Measurements from ENCODE around the gene PPP1R17. TPM values are rescaled to one million over a fixed set of nuclear protein-coding genes. Genes with fewer than 3 reads are reported as not detected.

The PPP1R17 gene
- total and polyA plus RNA-seq, 4 donors: not detected

DNA sequence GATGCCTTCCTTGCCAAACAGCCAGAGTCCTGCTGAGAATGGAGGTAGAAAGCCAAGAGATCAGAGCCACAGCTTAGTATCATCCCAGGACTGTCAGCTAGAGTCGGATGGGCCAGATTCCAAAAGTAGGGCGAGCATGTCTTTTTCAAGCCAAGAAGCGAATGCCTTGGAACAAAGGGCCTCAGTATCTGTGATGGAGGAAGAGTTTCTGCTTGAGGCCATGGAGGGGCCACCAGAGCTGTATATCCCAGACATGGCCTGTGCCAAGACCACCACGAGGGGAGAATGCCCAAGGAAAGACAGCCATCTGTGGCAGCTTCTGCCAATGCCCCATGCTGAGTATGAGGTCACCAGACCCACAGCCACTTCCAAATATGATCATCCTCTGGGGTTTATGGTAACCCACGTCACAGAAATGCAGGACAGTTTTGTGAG, 44.3 kb upstream of the PPP1R17 start:
- TF ChIP-seq MAX (IDR thresholded peaks at IDR 0.05): no peak
- no peak for TF ChIP-seq CTCF (IDR thresholded peaks at IDR 0.05; ENCODE audit: low read depth, low read length, missing input control)
- no peak for TF ChIP-seq FOXA1 (IDR thresholded peaks at IDR 0.05)
- TF ChIP-seq SP1 (IDR thresholded peaks at IDR 0.05): no peak
- TF ChIP-seq NR2F2 (IDR thresholded peaks at IDR 0.05): no peak
- no peak for TF ChIP-seq ATF3 (IDR thresholded peaks at IDR 0.05)
- TF ChIP-seq, protein P1, sequence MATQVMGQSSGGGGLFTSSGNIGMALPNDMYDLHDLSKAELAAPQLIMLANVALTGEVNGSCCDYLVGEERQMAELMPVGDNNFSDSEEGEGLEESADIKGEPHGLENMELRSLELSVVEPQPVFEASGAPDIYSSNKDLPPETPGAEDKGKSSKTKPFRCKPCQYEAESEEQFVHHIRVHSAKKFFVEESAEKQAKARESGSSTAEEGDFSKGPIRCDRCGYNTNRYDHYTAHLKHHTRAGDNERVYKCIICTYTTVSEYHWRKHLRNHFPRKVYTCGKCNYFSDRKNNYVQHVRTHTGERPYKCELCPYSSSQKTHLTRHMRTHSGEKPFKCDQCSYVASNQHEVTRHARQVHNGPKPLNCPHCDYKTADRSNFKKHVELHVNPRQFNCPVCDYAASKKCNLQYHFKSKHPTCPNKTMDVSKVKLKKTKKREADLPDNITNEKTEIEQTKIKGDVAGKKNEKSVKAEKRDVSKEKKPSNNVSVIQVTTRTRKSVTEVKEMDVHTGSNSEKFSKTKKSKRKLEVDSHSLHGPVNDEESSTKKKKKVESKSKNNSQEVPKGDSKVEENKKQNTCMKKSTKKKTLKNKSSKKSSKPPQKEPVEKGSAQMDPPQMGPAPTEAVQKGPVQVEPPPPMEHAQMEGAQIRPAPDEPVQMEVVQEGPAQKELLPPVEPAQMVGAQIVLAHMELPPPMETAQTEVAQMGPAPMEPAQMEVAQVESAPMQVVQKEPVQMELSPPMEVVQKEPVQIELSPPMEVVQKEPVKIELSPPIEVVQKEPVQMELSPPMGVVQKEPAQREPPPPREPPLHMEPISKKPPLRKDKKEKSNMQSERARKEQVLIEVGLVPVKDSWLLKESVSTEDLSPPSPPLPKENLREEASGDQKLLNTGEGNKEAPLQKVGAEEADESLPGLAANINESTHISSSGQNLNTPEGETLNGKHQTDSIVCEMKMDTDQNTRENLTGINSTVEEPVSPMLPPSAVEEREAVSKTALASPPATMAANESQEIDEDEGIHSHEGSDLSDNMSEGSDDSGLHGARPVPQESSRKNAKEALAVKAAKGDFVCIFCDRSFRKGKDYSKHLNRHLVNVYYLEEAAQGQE (IDR thresholded peaks at IDR 0.05): no peak
- no peak for TF ChIP-seq RXRA (IDR thresholded peaks at IDR 0.05)
- no peak for TF ChIP-seq YY1 (IDR thresholded peaks at IDR 0.05)
- TF ChIP-seq FOXA2 (IDR thresholded peaks at IDR 0.05): no peak
- no peak for TF ChIP-seq HNF4A (conservative IDR thresholded peaks at IDR 0.05)
- no peak for TF ChIP-seq RAD21 (IDR thresholded peaks at IDR 0.05)
- TF ChIP-seq GABPA (IDR thresholded peaks at IDR 0.05 in 1 of 2, conservative IDR thresholded peaks at IDR 0.05 in 1 of 2): no peak
- no peak for TF ChIP-seq HNF4G (IDR thresholded peaks at IDR 0.05)
- no peak for TF ChIP-seq JUND (IDR thresholded peaks at IDR 0.05)
- TF ChIP-seq EGR1 (IDR thresholded peaks at IDR 0.05; ENCODE audit: low read depth in 2 of 2): no peak
- TF ChIP-seq ZBTB33 (IDR thresholded peaks at IDR 0.05): no peak
- TF ChIP-seq TAF1 (conservative IDR thresholded peaks at IDR 0.05): no peak
- Histone ChIP-seq H3K9ac (ENCODE audit: low read depth in 1 of 2, low read length in 2 of 2) (no peak overlapping the region), H3K4me1 (ENCODE audit: control insufficient read depth in 4 of 4, insufficient read depth in 4 of 4, low read length in 3 of 4) (no peaks in the 10 kb centered on the region), H3K36me3 (ENCODE audit: control insufficient read depth in 4 of 4, insufficient read depth in 3 of 4, low read depth in 1 of 4, low read length in 3 of 4) (no peaks in the 10 kb centered on the region), H3K9me3 (ENCODE audit: control insufficient read depth in 4 of 4, low read length in 3 of 4) (no peaks in the 10 kb centered on the region), H3K27me3 (ENCODE audit: control insufficient read depth in 4 of 4, insufficient read depth in 4 of 4, low read length in 3 of 4) (peaks cover 0 to 3% (median 0%) of the 10 kb centered on the region in 4 donors), H3K4me3 (ENCODE audit: low read depth in 1 of 3, low read length in 3 of 3) (no peak overlapping the region), H3K27ac (ENCODE audit: low read depth in 1 of 2, low read length in 2 of 2) (no peak overlapping the region)
- DNase-seq (ENCODE audit: low spot score): no peak
- WGBS: 60% methylated on average over 5 of the region's 5 CpGs

Data from liver (tissue), 9 donors.